Measurements from ENCODE around the gene CACNA1F. TPM values are rescaled to one million over a fixed set of nuclear protein-coding genes. Genes with fewer than 3 reads are reported as not detected.

Gene CACNA1F
- total and polyA plus RNA-seq, 2 experiments from 2014 or later = 0.02 to 0.45 TPM

- H3K4me1 ChIP-seq (ENCODE audit: low read depth) = no peaks in the 10 kb centered on the region
Observed at GRCh38 chrX:49257074-49257790, 24.1 kb upstream of the CACNA1F start.

DNA sequence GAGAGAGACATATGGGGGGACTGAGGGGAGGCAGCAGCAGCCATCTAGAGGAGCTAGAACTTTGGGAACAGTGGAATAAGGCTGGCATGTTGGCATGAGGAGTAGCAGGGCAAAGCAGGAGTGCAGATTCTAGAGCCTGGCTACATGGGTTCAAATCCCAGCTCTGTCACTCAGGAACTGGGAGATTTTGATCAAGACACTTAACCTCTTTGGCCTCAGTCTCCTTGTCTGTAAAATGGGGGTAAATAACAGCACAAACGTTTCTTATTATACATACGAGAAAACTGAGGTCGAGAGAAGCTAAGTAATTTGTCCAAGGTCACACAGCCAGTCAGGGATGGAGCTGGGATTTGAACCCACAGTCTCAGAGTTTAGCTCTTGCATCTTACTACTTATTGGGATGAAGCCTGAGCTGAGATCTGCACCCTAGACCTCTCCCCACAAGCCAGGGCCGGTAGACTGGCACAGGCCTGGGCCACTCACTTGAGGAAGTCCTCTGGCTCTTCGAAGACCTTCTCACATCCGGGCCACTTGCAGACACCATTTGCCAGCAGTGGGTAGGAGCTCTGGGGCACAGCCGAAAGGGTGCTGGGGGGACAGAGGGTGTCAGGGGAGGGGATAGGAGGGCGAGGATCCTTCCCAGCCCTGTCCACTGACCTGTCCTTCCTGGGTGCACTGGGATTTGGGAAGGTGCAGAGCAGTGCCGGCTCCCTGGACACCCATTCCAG lies 23.3 kb upstream of the CACNA1F start:
- H3K9me3 ChIP-seq (ENCODE audit: low read depth) = no peaks in the 10 kb centered on the region

More at GRCh38 chrX:49257074-49257790, 24.1 kb upstream of the CACNA1F start:
- Histone ChIP-seq H3K36me3 (no peaks in the 10 kb centered on the region), H3K27me3 (no peaks in the 10 kb centered on the region), H3K27ac (no peak overlapping the region), H3K9me3 (ENCODE audit: low read depth) (no peaks in the 10 kb centered on the region), H3K4me3 (no peak overlapping the region)
- DNase-seq (ENCODE audit: low read depth in 1 of 2, low spot score in 1 of 2) = no peak
- TF ChIP-seq, protein P1, sequence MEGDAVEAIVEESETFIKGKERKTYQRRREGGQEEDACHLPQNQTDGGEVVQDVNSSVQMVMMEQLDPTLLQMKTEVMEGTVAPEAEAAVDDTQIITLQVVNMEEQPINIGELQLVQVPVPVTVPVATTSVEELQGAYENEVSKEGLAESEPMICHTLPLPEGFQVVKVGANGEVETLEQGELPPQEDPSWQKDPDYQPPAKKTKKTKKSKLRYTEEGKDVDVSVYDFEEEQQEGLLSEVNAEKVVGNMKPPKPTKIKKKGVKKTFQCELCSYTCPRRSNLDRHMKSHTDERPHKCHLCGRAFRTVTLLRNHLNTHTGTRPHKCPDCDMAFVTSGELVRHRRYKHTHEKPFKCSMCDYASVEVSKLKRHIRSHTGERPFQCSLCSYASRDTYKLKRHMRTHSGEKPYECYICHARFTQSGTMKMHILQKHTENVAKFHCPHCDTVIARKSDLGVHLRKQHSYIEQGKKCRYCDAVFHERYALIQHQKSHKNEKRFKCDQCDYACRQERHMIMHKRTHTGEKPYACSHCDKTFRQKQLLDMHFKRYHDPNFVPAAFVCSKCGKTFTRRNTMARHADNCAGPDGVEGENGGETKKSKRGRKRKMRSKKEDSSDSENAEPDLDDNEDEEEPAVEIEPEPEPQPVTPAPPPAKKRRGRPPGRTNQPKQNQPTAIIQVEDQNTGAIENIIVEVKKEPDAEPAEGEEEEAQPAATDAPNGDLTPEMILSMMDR (IDR thresholded peaks at IDR 0.05; ENCODE audit: low read depth, low read length) = no peak

DNA sequence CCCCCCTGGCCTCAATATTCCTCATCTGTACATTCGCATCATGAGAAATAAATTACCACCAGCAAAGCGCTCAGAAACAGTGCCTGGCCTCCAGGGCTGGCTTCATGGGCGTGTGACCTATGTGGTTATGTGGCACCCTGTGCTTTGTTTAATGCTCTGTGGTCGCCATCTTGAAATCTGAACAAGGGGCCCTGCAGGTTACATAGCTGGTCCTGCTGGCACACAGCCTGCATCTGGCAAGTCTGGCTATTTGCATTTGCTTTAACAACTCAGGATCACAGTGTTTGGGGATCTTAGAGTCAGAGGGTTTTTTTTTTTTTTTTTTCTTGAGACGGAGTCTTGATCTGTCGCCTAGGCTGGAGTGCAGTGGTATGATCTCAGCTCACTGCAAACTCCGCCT lies 21.5 kb upstream of the CACNA1F start:
- Histone ChIP-seq H3K27me3 (no peaks in the 10 kb centered on the region), H3K4me3 (no peak overlapping the region), H3K27ac (no peak overlapping the region), H3K9me3 (ENCODE audit: low read depth) (no peaks in the 10 kb centered on the region), H3K4me1 (ENCODE audit: low read depth) (no peaks in the 10 kb centered on the region), H3K36me3 (no peaks in the 10 kb centered on the region)
- no peak for DNase-seq (ENCODE audit: low read depth in 1 of 2, low spot score in 1 of 2)
- TF ChIP-seq, protein P1 (IDR thresholded peaks at IDR 0.05; ENCODE audit: low read depth, low read length) = no peak

More for the DNA sequence above, 23.3 kb upstream of the CACNA1F start:
- DNase-seq (ENCODE audit: low read depth in 1 of 2, low spot score in 1 of 2) = no peak
- Histone ChIP-seq H3K4me3 (no peak overlapping the region), H3K27me3 (no peaks in the 10 kb centered on the region), H3K4me1 (ENCODE audit: low read depth) (no peaks in the 10 kb centered on the region), H3K36me3 (no peaks in the 10 kb centered on the region), H3K27ac (no peak overlapping the region)
- TF ChIP-seq, protein P1 (IDR thresholded peaks at IDR 0.05; ENCODE audit: low read depth, low read length) = no peak

DNA sequence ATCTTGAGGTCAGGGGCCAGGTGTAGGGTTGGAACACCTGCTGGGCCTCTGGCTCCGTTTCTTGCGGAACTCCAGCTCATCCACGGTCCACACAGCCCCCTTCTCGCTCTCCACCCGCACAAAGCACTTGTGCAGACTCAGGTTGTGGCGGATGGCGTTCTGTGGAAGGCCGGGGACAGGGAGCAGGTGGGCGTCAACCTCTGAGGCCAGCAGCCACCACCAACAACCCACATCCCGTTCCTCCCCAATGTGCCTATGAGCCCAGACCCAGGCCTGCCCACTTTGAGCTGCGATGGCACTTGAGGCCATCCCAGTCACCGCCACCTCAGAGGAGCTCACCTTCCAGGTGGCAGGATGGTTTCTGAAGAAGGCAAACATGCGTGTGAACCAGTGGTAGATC lies 18.2 kb upstream of the CACNA1F start:
- Histone ChIP-seq H3K27me3 (no peaks in the 10 kb centered on the region), H3K36me3 (no peaks in the 10 kb centered on the region), H3K27ac (no peak overlapping the region), H3K4me1 (ENCODE audit: low read depth) (no peaks in the 10 kb centered on the region), H3K4me3 (no peak overlapping the region), H3K9me3 (ENCODE audit: low read depth) (no peaks in the 10 kb centered on the region)
- TF ChIP-seq, protein P1 (IDR thresholded peaks at IDR 0.05; ENCODE audit: low read depth, low read length) = no peak
- DNase-seq (ENCODE audit: low read depth in 1 of 2, low spot score in 1 of 2) = no peak

- TF ChIP-seq, protein P1 (IDR thresholded peaks at IDR 0.05; ENCODE audit: low read depth, low read length) = no peak
- H3K4me3 ChIP-seq = no peak overlapping the region
- H3K9me3 ChIP-seq (ENCODE audit: low read depth) = no peaks in the 10 kb centered on the region
- no peaks in the 10 kb centered on the region for H3K4me1 ChIP-seq (ENCODE audit: low read depth)
- no peak for DNase-seq (ENCODE audit: low read depth in 1 of 2, low spot score in 1 of 2)
- H3K27me3 ChIP-seq = no peaks in the 10 kb centered on the region
- H3K27ac ChIP-seq = no peak overlapping the region
- no peaks in the 10 kb centered on the region for H3K36me3 ChIP-seq
Observed at GRCh38 chrX:49250578-49250977, 17.4 kb upstream of the CACNA1F start.
